GM21576 (cell line): ENCODE results near the gene HEMGN.
"Not testable (repeated sequence)": the region's sequence is repeated elsewhere in the genome, so short reads cannot be mapped to it uniquely, and the experiment has no call there.

Experiments used
- ATAC-seq: cut with Tn5 transposase; IDR thresholded peaks from one replicate; pipeline ENCODE4 v1.9.1; 2021; ENCODE audit warnings: mild to moderate bottlenecking, moderate library complexity; ENCODE audit not compliant: unreplicated experiment

Gene HEMGN

DNA sequence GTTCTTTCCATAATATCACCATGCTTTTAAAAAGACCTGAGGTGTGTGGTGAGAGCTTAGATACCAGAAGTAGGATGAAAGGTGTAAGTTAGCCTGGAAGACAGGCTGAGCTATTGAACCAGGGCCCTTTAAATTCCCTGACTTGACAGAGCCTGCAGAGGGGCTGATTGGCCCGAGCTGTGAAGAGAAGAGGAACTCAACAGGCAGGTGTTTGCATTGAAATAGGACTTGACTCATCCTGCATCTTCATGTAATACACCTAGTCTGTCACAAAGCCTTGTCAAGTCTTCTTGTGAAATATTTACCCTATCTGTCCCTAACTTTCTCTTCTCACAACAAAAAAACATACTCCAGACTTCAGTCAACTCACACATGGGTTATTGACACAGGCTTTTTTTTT lies 28.5 kb upstream of the HEMGN start:
- ATAC-seq, result no peak

DNA sequence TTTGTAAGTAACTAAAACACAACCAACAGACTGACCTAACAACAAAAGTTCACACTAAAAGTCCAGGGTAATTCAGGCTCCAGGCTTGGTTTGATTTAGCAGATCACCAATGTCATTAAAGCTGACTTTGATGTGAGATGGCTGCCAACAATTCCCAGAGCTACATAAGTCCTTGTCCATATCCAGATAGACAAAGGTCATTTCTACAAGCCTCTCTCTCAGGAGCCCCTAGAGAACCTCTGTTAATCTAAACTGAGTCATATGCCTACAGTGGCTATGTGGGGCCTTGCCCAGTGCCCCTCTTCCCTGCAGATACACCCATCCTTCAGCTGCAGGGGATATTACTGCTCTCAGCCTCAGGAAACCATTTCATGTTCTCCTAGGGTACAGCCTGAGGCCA lies 26.9 kb upstream of the HEMGN start:
- ATAC-seq, result no peak

DNA sequence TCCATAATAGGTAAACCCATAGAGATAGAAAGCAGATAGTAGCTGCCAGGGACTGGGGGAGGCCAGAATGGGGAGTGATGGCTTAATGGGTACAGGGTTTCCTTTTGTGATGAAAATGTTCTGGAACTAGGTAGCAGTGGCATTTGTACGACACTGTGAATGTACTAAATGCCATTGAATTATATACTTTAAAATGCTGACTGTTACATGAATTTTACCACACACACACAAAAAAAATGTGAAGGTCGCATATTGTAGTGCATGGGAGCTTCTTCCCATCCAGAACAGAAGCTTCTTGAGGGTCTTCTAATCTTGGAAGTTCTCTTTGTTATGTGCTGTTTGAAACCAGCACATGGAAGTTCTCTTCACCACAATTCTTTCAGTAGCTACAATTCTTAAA lies 25.3 kb upstream of the HEMGN start:
- no peak for ATAC-seq

DNA sequence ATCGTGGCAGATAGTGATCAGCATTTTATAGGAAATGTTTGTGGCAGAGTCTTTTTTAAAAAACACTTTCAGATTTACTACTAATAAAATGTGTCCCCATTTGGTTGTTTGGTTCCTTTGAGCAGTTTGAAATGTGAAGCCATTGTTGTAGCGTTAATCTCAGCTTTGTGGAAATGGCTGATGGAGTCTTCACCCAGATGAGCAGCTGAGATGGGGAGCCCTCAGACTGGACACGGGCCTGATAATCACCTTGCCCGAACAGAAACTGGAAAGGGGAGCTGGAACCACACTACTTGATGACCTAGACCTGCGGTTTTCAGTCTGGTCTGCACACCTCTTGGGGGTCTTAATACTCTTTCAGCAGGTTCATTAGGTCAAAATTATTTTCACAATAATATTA lies 24.6 kb upstream of the HEMGN start:
- ATAC-seq, result no peak

DNA sequence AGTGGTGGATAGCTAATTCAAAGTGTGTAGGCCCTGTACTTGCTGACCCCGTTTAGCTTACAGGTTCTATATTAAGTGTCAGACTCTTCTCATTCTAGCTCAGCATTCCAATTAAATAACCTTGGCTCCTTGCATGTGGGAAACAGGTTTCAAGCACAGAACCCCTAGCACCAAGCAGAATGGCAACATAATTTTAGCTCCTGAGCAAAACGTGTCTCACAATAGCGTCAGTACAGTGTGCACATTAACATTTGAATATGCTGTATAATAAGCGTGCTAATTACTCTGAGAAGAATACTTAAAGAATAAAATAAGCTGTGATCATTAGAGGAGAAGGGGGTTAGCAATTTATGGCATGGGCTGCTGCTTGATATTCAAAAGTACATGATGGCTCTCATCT lies 24.2 kb upstream of the HEMGN start:
- no peak for ATAC-seq

DNA sequence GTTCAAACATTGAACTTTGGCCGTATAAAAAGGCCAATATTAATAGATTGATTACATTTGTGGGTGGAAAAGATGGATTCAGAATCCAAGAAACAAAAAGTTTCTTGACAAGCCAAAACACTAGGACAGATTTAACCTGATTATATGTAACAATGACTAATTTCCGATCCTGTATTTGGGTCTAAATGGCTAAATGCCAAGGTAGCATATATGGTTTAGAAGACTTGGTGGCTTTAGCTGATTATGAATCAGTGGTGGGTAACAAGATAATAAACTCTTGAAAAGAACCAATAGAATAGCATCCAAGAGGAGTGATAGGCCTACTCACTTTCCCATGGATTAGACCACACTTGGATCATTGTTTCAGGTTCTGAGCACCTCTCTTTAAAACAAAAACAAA lies 23.4 kb upstream of the HEMGN start:
- ATAC-seq, result no peak

DNA sequence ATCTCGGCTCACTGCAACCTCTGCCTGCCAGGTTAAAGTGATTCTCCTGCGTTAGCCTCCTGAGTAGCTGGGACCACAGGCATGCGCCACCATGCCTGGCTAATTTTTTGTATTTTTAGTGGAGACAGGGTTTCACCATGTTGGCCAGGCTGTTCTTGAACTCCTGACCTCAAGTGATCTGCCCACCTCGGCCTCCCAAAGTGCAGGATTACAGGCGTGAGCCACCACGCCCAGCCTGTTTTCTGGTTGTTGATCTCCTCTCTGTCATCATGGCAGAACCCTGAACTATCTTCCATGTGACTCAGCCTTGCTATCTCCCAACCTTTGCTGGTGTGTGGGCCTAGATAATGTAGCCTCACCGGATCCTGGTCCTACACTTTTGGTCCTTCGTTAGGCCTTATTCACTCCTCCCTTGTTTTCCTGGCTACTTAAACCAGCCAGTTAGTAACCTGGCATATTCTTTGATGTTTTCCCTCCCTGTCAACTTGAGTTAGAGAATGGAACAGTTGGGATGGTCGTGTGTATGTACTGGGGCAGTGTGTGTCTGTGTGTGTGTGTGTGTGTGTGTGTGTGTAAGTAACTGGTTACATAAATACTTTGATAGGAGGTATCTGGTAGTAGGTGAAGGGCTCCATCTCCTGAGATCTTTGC lies 22.8 kb upstream of the HEMGN start:
- not testable (repeated sequence) for ATAC-seq

DNA sequence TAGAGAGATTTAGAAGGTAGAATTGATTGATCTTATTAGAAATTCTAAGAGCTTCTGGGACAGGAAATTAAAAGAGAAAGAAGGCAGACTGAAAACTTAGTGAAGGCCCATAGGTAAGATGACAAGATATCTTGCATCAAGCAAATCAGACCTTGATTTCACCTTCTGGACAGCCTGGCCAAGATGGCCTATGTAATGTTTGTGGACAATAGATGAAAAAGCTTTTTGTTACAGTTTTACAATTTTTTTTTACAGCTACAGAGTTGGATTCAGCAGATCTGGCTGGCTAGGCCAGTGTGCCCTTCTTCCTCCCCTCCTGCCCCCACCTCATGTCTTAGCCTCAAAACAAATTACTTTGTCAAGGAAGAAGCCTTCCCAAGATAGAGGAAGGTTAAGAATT lies 21.6 kb upstream of the HEMGN start:
- ATAC-seq, result no peak

DNA sequence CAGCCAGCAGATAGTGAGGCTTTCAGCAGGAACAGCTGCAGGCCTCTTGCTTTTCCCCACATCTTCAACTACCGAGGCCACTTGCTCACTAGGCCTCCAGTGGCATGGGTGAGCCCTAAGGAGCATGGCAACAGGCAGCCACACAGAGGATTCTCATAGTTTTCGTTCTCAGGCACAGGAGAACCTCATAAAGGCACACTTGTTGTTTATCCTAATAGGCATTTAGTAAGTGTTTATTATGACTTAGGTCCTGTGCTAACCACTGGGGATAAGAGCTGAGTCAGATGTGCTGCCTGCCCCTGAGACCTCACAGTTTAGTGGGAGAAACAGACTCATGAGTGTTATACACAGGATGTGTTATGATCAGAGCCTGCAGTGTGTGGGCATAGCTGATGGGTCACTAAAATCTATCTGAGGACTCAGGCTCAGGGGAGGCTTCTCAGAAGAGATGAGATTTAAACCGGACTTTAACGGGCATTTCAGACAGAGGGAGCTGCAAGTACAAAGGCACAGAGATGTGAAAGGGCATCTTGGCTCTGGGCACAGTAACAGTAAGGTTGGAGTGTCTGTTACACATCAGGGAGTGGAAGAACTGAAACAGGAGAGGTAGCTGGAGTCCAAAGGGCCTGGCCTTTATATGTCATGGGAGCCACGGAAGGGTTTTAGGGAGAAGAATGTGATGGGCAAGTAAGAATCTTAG lies 21.0 kb upstream of the HEMGN start:
- ATAC-seq, result no peak

DNA sequence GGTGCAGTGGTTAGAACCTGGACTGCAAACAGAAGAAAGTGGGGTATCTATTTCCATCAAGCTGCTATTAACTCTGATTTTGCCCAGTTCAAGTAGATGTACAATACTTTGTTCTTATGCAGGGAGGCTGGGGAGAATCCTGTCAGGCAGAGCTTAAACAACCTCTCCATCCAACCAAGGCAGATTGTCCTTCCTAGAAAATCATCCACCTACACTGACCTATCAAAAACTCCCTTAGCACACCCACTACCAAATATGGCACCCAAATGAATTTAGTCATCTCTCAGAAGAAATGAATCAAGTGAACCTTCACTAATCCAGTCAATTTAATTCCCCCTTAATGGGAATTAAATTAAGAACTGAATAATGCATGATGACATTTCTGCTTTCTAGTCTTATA lies 18.4 kb upstream of the HEMGN start:
- no peak for ATAC-seq

DNA sequence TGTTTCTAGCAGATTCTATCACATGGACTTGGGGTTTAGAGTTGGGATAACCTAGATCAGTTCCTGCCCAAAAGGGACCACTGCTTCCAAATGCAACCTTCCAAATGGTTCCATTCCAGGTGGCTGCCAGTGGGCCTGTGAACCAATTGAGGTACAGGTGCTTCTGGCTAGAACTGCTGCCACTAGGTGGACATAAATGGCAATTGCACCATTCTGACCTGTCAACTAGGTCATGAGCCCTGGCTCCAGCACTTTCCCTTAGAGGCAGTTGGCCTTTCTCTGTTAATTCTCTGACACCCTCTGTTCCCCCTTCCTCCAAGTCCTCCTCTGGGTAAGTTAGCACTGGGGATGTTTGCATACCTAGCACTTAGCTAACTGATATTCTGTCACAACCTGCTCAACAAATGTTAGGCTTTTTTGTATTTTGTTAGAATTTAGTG lies 16.6 kb upstream of the HEMGN start:
- ATAC-seq, result peak; percentile 76

DNA sequence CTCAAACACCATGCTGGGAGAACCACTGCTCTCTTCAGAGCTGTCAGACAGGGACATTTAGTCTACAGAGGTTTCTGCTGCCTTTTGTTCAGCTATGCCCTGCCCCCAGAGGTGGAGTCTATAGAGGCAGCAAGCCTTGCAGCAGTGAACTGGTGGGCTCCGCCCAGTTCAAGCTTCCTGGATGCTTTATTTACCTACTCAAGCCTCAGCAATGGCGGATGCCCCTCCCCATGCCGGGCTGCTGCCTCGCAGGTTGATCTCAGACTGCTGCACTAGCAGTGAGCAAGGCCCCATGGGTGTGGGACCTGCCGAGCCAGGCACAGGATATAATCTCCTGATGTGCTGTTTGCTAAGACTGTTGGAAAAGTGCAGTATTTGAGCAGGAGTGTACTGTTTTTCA lies 12.9 kb upstream of the HEMGN start:
- not testable (repeated sequence) for ATAC-seq

DNA sequence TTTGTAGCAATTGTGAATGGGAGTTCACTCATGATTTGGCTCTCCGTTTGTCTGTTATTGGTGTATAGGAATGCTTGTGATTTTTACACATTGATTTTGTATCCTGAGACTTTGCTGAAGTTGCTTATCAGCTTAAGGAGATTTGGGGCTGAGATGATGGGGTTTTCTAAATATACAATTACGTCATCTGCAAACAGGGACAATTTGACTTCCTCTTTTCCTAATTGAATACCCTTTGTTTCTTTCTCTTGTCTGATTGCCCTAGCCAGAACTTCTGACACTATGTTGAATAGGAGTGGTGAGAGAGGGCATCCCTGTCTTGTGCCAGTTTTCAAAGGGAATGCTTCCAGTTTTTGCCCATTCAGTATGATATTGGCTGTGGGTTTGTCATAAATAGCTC lies 9.1 kb upstream of the HEMGN start:
- not testable (repeated sequence) for ATAC-seq

DNA sequence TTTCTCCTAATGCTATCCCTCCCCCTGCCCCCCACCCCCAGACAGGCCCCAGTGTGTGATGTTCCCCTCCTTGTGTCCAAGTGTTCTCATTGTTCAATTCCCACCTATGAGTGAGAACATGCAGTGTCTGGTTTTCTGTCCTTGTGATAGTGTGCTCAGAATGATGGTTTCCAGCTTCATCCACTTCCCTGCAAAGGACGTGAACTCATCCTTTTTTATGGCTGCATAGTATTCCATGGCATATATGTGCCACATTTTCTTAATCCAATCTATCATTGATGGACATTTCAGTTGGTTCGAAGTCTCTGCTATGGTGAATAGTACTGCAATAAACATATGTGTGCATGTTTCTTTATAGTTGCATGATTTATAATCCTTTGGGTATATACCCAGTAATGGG lies 7.5 kb upstream of the HEMGN start:
- not testable (repeated sequence) for ATAC-seq

DNA sequence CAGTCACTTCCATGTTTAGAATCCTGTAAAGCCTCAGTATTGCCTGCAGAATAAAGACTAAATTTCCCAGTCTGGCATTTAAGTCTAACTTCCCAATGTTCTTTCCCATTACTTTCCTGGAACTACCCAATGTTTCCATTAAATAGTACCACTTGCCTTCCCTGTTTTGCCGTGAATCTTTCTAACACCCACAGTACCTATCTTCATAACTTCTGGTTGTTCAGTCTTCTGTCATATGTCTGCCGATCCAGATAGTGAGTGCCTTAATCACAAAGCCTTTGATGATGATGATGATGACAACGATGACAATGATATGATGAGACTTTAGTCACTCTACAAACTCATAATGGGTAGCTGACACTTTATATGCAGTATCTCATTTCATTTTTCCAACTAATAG lies 6.6 kb upstream of the HEMGN start:
- no peak for ATAC-seq

DNA sequence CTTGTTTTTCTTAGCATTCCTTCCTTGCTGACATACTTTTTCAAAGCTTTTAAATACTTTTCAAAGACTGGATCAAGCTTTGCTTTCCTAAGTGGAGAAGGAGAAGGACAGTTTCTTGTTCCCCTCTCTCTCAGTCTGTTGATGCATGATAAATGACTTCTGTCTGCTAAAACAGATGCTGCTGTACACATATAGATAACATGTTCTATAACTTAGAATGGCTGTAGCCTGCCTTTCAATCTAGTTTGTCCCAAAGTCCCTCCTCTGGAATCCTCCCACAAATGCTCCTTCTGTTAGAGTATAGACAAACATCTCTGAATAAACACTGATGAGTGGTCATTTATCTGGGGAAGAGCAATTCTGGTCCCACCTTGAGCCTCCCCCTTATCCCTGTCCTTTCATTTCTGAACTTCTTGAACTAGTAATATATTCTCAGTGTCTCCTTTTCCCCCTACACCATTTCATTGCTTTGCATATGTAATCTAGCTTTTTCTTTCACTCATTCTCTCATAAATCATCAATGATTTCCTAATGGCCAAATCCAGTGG lies 5.4 kb upstream of the HEMGN start:
- no peak for ATAC-seq

DNA sequence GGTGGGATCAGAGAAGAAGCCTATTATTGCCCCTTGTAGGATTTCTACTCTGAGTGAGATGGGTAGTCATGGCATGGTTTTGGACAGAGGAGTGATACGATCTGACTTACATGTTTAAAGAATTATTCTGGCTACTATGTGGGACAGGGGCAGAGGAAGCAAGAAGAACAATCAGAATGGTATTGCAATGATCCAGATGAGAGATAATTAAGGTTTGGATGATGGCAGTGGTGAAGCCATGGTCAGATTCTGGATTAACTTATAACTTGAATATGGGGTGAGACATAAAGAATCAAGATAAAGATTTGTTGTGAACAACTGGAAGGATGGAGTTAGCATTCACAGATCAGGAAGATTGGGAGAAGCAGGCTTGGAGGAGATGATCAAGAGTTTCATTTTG lies 3.4 kb upstream of the HEMGN start:
- ATAC-seq, result no peak

DNA sequence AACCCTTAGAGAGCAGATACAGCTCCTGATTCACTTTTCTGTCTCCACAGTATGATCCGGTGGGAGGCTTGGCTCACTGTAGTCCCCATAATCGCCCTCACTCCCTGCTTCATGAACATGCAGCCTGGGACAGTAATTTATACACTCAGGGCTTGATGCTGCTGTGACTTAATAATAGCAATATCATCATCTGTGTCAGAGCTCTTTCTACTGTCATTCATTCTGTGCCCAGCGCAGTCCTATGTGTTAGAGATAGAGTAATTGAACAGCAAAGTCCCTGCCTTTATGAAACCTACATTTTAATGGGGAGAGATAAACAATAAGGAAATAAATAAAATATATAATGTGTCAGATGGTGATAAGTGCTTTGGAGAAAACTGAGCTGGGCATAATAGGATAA lies 2.8 kb upstream of the HEMGN start:
- ATAC-seq, result no peak

DNA sequence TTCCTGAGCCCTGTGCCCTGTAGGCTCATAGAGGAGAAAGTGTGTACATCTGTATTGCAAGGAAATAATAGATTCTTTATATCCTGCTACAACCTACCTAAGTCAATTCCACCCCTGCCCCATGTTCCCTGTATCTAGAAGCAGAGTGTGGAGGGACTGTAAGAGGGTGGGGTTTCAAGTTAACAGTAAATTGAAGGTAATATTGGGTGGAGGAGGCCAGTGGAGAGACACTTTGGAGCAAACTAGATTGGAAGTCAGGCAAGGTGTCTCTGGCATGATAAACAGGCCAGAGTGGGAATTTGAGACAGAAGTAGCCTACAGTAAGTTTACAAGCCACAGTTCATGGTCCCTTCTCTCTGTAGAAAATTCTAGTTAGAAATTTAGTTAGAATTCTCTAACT lies 2.3 kb upstream of the HEMGN start:
- no peak for ATAC-seq

DNA sequence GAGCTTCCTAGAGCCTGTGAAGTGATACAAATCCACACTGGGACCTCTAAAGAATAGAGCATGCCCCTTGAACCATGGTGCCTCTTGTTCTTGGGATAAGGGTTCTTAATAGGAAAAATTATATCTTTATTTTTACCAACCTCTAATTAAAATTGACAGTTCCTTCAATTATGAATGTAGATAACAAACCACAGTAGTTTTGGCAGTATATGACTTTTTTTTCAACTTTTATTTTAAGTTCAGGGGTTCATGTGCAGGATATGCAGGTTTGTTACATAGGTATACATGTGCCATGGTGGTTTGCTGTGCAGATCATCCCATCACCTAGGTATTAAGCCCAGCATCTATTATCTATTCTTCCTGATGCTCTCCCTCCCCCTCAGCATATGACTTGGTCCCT lies 974 bp downstream of the HEMGN start:
- ATAC-seq, result no peak

DNA sequence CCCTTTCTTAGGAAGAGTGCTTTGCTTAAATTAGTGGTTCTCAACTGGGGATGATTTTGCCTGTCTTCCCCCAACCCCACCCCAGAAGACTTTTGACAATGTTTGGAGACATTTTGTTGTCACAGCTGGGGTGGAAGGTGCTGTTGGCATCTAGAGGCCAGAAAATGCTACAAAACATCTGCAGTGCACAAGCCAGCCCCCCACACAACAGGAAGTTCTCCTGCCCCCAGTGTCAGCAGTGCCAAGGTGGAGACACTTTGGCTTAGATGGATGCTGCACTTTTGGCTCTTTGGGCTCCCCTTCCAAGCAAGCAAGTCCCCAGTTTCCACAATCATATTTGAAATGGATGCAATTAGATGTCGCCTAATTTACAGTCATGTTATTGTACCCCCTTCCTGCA lies 2.7 kb downstream of the HEMGN start:
- no peak for ATAC-seq

DNA sequence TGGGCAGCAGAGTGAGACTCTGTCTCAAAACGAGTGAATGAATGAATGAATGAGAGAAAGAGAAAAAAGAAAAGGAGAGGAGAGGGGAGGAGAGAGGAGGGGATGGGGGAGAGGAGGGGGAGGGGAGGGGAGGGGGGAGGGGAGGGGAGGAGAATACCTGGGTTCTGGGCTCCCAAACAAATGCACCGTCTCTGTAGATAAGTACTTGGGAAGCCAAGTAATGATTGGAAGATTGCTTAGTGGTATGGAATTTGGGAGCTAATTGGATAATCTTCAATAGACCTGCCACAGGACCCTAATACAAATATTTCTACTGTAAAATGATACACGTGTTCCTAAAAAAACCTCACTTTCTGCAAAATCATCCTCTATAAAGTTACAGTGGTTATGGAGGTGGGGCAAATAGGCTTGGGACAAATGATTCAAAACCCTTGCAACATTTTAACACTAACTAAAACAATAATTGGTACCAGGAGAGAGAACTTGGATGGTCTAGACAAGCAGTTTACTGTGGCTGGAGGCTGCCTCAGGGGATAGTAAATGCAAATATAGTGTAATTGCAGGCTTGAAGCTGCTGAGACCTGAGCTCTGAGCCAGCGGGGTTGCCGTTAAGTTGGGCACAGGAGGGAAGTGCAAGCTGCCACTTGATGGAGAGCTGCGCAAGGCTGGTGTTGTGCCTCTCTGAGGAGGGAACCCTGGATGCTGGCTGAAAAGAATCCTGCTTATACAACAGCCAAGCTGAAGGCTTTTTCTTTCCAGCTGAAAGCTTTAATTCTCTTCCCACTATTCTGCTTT lies 3.5 kb downstream of the HEMGN start:
- no peak for ATAC-seq
